DOHH2 (cell line): ENCODE data around the gene AGAP3.

ENCODE experiments used
- EZH2phosphoT487 ChIP-seq: fragments of 200-600 bp; sonication (generic); IDR thresholded peaks from 2 replicates; pipeline ENCODE4 v1.6.1; 2017; ENCODE audit warnings: borderline replicate concordance, mild to moderate bottlenecking, antibody characterized with exemption, low read length, moderate library complexity, mixed read lengths
- TF ChIP-seq, protein P1 (sequence below): fragments of 200-600 bp; sonication (generic); IDR thresholded peaks from one replicate; pipeline ENCODE4 v1.5.1; 2014; ENCODE audit warnings: antibody characterized with exemption, mild to moderate bottlenecking, low read depth, low read length; ENCODE audit not compliant: poor library complexity, severe bottlenecking

DNA sequence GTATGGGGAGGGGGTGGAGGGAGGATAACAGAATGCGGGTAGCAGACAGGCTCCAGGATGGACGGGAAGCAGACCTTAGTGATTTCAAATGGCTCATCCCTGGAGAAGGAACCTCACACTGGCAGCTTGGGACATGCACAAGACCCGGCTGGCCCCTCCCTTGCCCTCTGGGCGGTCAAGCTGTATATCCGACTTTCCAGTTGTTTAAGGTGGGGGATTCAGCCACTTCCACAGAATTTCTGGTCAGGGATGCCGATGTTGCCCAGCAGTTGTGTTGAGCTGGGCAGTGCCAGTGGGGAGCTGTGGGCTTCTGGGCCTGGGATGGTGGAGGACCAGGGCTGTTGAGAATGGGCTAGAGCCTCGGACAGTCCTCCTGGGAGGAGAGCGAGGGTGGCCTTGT is 42.4 kb downstream of the AGAP3 start:
- TF ChIP-seq, protein P1, sequence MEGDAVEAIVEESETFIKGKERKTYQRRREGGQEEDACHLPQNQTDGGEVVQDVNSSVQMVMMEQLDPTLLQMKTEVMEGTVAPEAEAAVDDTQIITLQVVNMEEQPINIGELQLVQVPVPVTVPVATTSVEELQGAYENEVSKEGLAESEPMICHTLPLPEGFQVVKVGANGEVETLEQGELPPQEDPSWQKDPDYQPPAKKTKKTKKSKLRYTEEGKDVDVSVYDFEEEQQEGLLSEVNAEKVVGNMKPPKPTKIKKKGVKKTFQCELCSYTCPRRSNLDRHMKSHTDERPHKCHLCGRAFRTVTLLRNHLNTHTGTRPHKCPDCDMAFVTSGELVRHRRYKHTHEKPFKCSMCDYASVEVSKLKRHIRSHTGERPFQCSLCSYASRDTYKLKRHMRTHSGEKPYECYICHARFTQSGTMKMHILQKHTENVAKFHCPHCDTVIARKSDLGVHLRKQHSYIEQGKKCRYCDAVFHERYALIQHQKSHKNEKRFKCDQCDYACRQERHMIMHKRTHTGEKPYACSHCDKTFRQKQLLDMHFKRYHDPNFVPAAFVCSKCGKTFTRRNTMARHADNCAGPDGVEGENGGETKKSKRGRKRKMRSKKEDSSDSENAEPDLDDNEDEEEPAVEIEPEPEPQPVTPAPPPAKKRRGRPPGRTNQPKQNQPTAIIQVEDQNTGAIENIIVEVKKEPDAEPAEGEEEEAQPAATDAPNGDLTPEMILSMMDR: no peak
- TF ChIP-seq EZH2phosphoT487: no peak
